ENCODE measurements around the gene SLC16A3.

DNA sequence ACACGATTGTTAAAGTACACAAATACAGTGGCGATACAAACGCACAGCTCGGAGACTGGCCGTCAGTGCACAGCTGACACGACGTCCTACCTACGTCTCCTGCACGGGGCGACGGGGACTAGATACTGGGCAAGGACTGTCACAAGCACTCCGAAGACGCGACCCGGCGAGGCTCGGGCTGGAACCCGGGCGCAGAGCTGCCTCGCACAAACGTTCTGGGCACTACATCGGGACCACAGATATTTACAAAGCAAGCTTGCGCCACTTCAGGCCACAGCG, 13.8 kb downstream of the SLC16A3 start:
- TF ChIP-seq BACH2 (CRISPR knock-in tag; IDR thresholded peaks at IDR 0.05; ENCODE audit: borderline replicate concordance) (no peak), ZFP3 (CRISPR knock-in tag; IDR thresholded peaks at IDR 0.05) (no peak), TCF4 (CRISPR knock-in tag; IDR thresholded peaks at IDR 0.05; ENCODE audit: borderline replicate concordance) (no peak)
